Chondrocyte (in vitro differentiated cells): ENCODE data around the gene LRRN3. TPM values are rescaled to one million over a fixed set of nuclear protein-coding genes. Genes with fewer than 3 reads are reported as not detected.

ENCODE experiments used
- DNase-seq: peaks from one replicate; pipeline ENCODE4 v3.0.0; 2021; ENCODE audit warnings: mixed read lengths, low spot score
- H3K27ac Mint-ChIP-seq: one replicate; pipeline ENCODE4 v1.8.0; 2021; ENCODE audit warnings: mild to moderate bottlenecking, moderate library complexity, mixed read lengths; ENCODE audit not compliant: unreplicated experiment
- H3K27me3 Mint-ChIP-seq: 2 replicates; pipeline ENCODE4 v1.8.0; 2021; ENCODE audit warnings: low read depth, mixed read lengths
- H3K36me3 Mint-ChIP-seq: 2 replicates; pipeline ENCODE4 v1.8.0; 2021; ENCODE audit warnings: low read depth, mixed read lengths
- H3K4me1 Mint-ChIP-seq: 2 replicates; pipeline ENCODE4 v1.8.0; 2021; ENCODE audit warnings: low read depth, mild to moderate bottlenecking, mixed read lengths
- H3K4me3 Mint-ChIP-seq: one replicate; pipeline ENCODE4 v1.8.0; 2021; ENCODE audit warnings: mild to moderate bottlenecking, moderate library complexity, mixed read lengths; ENCODE audit not compliant: unreplicated experiment
- H3K9me3 Mint-ChIP-seq: 2 replicates; pipeline ENCODE4 v1.8.0; 2021; ENCODE audit warnings: low read depth, mixed read lengths
- total RNA-seq: library from RNA; stranded (reverse); gene quantifications from 3 replicates; pipeline ENCODE4 v1.2.1, GENCODE V29; 2021
- TF ChIP-seq, protein P1 (sequence below): fragments of 200-600 bp; sonication (generic); IDR thresholded peaks from 2 replicates; pipeline ENCODE4 v1.5.0; 2021; ENCODE audit warnings: antibody characterized with exemption, mild to moderate bottlenecking, moderate library complexity

LRRN3 gene
- total RNA-seq, 1 donor from 2014 or later: 0.65 TPM

DNA sequence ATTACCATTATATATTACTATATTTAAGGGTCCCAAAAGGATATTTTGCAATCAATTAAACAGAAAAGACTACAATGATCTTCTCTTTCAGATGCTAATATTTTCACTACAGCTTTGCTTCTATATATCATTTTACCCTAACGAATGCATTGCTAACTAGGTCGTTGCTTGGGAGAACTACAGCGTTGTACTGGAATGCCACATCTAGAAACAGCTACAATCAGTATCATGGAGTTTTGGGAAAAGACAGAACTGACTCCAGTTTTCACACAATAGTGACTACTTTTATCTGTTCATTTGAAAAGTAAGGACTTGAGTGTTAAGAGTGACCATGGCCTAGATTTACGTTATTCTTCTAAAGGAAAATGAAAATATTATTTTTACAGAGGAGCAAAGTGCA, 38.5 kb downstream of the LRRN3 start:
- Mint-ChIP-seq H3K27me3 (no peaks in the 10 kb centered on the region), H3K4me1 (no peaks in the 10 kb centered on the region), H3K9me3 (no peaks in the 10 kb centered on the region), H3K27ac (no peak overlapping the region), H3K36me3 (no peaks in the 10 kb centered on the region), H3K4me3 (no peak overlapping the region)
- DNase-seq: no peak
- TF ChIP-seq, protein P1, sequence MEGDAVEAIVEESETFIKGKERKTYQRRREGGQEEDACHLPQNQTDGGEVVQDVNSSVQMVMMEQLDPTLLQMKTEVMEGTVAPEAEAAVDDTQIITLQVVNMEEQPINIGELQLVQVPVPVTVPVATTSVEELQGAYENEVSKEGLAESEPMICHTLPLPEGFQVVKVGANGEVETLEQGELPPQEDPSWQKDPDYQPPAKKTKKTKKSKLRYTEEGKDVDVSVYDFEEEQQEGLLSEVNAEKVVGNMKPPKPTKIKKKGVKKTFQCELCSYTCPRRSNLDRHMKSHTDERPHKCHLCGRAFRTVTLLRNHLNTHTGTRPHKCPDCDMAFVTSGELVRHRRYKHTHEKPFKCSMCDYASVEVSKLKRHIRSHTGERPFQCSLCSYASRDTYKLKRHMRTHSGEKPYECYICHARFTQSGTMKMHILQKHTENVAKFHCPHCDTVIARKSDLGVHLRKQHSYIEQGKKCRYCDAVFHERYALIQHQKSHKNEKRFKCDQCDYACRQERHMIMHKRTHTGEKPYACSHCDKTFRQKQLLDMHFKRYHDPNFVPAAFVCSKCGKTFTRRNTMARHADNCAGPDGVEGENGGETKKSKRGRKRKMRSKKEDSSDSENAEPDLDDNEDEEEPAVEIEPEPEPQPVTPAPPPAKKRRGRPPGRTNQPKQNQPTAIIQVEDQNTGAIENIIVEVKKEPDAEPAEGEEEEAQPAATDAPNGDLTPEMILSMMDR: no peak

DNA sequence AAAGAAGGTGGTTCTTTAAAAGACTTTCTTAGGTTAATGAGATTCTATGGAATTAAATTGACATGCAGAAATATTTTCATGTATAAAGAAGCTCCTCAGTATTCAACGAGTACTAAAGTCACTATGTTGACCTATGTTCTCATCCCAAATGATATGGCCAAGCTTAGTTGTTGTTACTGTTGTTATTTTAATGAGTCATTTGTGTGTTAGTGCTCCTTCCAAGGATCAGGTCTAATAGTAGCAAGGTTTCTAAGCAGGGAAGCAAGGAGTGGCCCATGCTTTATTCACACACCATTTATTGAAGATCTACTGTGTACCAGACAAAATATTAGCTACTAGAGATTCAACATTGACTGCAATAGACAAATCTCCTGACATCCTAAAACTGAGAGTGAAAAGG, 41.9 kb downstream of the LRRN3 start:
- no peaks in the 10 kb centered on the region for H3K27me3 Mint-ChIP-seq
- H3K36me3 Mint-ChIP-seq: no peaks in the 10 kb centered on the region
- H3K27ac Mint-ChIP-seq: no peak overlapping the region
- no peaks in the 10 kb centered on the region for H3K9me3 Mint-ChIP-seq
- no peak overlapping the region for H3K4me3 Mint-ChIP-seq
- H3K4me1 Mint-ChIP-seq: peaks cover 6% of the 10 kb centered on the region
- TF ChIP-seq, protein P1: no peak
- DNase-seq: no peak

DNA sequence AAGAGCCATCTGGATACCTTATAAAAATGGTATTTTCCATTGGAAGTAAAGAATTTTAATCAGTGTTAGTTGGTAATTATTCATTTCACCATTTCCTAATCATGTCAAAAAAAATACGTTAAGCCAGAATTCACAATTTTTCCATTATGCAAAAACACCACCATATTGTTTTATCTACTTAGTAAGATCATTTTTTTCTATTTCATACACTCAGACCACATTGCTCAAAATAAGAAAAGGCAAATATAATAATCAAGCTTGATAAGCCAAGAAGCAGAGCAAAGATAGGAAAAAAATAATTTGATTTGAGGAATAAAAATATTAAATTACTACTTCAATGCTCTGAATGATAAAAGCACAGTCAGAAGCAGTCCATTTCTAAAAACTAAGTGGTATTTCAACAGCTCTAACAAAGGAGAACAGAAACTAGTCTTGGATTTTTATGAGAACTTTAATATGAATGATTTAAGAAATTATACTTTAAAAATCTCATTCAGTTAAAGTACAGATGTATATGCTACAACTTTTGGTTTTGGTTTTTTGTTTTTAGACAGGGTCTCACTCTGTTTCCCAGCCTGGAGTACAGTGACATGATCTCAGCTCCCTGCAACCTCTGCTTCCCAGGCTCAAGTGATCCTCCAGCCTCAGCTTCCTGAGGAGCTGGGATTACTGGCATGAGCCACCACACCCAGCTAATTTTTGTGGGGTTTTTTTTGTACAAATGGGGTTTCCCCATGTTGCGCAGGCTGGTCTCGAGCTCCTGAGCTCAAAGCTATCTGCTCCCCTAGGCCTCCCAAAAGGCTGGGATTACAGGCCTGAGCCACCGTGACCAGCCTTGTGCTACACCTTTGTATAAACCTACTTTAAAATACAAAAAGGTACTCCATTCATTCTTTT, 46.6 kb downstream of the LRRN3 start:
- DNase-seq: no peak
- no peak overlapping the region for H3K4me3 Mint-ChIP-seq
- H3K36me3 Mint-ChIP-seq: no peaks in the 10 kb centered on the region
- peak overlapping the region; percentile 70 for H3K27ac Mint-ChIP-seq
- H3K9me3 Mint-ChIP-seq: no peaks in the 10 kb centered on the region
- H3K4me1 Mint-ChIP-seq: peaks cover 31% of the 10 kb centered on the region
- H3K27me3 Mint-ChIP-seq: no peaks in the 10 kb centered on the region
- TF ChIP-seq, protein P1: no peak

DNA sequence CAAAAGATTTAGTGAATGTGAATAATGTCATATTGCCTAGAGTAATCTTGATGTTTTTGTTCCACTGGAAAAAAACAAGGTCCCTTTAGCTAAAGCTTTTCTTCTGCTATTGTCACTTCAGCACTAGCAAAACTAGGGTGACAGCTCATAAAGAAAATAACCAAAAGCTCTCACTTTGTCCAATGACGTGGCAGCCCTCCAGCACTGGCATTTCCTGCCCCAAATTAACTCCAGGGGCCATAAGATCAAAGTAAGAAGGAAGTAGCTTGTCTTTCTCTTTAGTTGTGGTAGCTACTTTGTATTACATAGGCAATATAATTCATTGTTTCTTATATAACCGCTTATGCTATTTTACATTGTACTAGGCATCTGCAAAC, 47.3 kb downstream of the LRRN3 start:
- Mint-ChIP-seq H3K4me3 (no peak overlapping the region), H3K27me3 (no peaks in the 10 kb centered on the region), H3K27ac (peak overlapping the region; percentile 70), H3K36me3 (no peaks in the 10 kb centered on the region), H3K9me3 (no peaks in the 10 kb centered on the region), H3K4me1 (peaks cover 31% of the 10 kb centered on the region)
- DNase-seq: no peak
- TF ChIP-seq, protein P1: no peak

DNA sequence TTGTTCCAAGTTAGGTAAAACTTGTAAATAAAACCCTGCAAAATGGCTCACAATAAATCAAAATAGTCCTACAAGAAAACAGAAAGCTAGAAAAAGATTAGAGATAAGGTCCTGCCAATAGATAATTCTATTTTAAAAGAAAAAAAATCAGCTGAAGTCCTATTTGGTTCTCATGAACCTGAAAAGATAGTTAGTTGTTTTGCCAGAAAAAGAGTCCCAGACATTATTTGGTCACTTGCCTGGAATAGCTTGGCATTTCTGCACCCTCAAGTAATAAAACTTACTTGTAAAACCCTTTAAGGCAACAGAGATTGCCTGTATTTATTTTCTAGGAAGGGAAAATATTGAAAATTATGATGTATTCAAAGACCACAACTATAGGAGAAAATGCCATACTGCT, 47.7 kb downstream of the LRRN3 start:
- Mint-ChIP-seq H3K27ac (peak overlapping the region; percentile 42), H3K27me3 (no peaks in the 10 kb centered on the region), H3K4me1 (peaks cover 31% of the 10 kb centered on the region), H3K36me3 (no peaks in the 10 kb centered on the region), H3K9me3 (no peaks in the 10 kb centered on the region), H3K4me3 (no peak overlapping the region)
- DNase-seq: no peak
- TF ChIP-seq, protein P1: no peak
